Thyroid gland (tissue), 4 donors: ENCODE measurements around the gene CLIP1.
"Not testable (repeated sequence)": the region's sequence is repeated elsewhere in the genome, so short reads cannot be mapped to it uniquely, and the experiment has no call there.

ENCODE experiments used
- CTCF ChIP-seq, 6 experiments: fragments of 200-600 bp in 3 of 6; fragments of 450-650 bp in 3 of 6; sonication (generic) in 3 of 6; IDR thresholded peaks; one replicate each; pipeline ENCODE4 v1.5.1; 2016 to 2019; ENCODE audit warnings: antibody characterized with exemption in 6 of 6, mild to moderate bottlenecking in 2 of 6, inconsistent platforms in 1 of 6, moderate library complexity in 1 of 6
- POLR2A ChIP-seq, 2 donors: fragments of 450-650 bp; IDR thresholded peaks; one replicate each; pipeline ENCODE4 v1.6.1; 2017; ENCODE audit warnings: antibody characterized with exemption in 2 of 2, mild to moderate bottlenecking in 2 of 2, moderate library complexity in 1 of 2

GRCh38 chr12:122438822-122439221 lies 16.4 kb upstream of the CLIP1 start:
- TF ChIP-seq POLR2A (IDR thresholded peaks at IDR 0.05) = not testable (repeated sequence)
- peak in 2 of 6 experiments; percentile 17 to 34 for TF ChIP-seq CTCF (IDR thresholded peaks at IDR 0.05)
